A673 (cell line): ENCODE measurements around the gene TRERF1.

Experiments used
- EZH2 ChIP-seq: fragments of 200-600 bp; sonication (generic); IDR thresholded peaks from 2 replicates; pipeline ENCODE4 v1.6.1; 2017; ENCODE audit warnings: borderline replicate concordance, low read depth, mild to moderate bottlenecking, mixed read lengths, antibody characterized with exemption, low read length; ENCODE audit not compliant: poor library complexity, severe bottlenecking
- TF ChIP-seq, protein P1 (sequence below): fragments of 300-800, 200-600 bp; sonication (generic); conservative IDR thresholded peaks from 2 replicates; pipeline ENCODE4 v1.5.1; 2017; ENCODE audit warnings: low read depth, mild to moderate bottlenecking, antibody characterized with exemption, low read length, moderate library complexity, mixed read lengths

GRCh38 chr6:42306439-42307140 lies 145.1 kb downstream of the TRERF1 start:
- TF ChIP-seq, protein P1, sequence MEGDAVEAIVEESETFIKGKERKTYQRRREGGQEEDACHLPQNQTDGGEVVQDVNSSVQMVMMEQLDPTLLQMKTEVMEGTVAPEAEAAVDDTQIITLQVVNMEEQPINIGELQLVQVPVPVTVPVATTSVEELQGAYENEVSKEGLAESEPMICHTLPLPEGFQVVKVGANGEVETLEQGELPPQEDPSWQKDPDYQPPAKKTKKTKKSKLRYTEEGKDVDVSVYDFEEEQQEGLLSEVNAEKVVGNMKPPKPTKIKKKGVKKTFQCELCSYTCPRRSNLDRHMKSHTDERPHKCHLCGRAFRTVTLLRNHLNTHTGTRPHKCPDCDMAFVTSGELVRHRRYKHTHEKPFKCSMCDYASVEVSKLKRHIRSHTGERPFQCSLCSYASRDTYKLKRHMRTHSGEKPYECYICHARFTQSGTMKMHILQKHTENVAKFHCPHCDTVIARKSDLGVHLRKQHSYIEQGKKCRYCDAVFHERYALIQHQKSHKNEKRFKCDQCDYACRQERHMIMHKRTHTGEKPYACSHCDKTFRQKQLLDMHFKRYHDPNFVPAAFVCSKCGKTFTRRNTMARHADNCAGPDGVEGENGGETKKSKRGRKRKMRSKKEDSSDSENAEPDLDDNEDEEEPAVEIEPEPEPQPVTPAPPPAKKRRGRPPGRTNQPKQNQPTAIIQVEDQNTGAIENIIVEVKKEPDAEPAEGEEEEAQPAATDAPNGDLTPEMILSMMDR, result no peak
- TF ChIP-seq EZH2, result no peak
